Colonic mucosa (tissue), 4 donors: ENCODE data around the gene BYSL. TPM values are rescaled to one million over a fixed set of nuclear protein-coding genes. Genes with fewer than 3 reads are reported as not detected.

Source experiments
- DNase-seq: peaks from one replicate; pipeline ENCODE4 v3.0.0-alpha.2; 2020
- H3K27ac ChIP-seq: fragments of 200-600 bp; one replicate; pipeline ENCODE4 v1.8.0; 2021
- H3K27me3 ChIP-seq: fragments of 200-600 bp; one replicate; pipeline ENCODE4 v1.8.0; 2021
- H3K36me3 ChIP-seq: fragments of 200-600 bp; one replicate; pipeline ENCODE4 v1.8.0; 2021
- H3K4me1 ChIP-seq: fragments of 200-600 bp; one replicate; pipeline ENCODE4 v1.8.0; 2021; ENCODE audit warnings: mild to moderate bottlenecking
- H3K4me3 ChIP-seq: fragments of 200-600 bp; one replicate; pipeline ENCODE4 v1.8.0; 2021
- H3K9ac ChIP-seq, 2 donors: one replicate each; pipeline ENCODE4 v1.7.0; 2013; ENCODE audit warnings: control low read depth in 2 of 2, low read depth in 2 of 2, low read length in 2 of 2
- H3K9me3 ChIP-seq: fragments of 200-600 bp; one replicate; pipeline ENCODE4 v1.8.0; 2021
- CTCF ChIP-seq: fragments of 200-600 bp; IDR thresholded peaks from one replicate; pipeline ENCODE4 v1.8.0; 2022; ENCODE audit warnings: antibody characterized with exemption, mild to moderate bottlenecking
- intact Hi-C: fragments of 100-400 bp; cut with DNase I; formaldehyde crosslinking; loops from one replicate; pipeline ENCODE4 v1.14.1; 2022
- total RNA-seq, 2 donors: library from RNA; stranded (reverse); fragmentation: NEBNext Ultra II Directional in 1 of 2; extraction: Animal tissue kit (Norgen Biotek cat#: 25700) in 1 of 2; gene quantifications; one replicate each; pipeline ENCODE4 v1.2.1, GENCODE V29; 2021
- donor health status: healthy.
- donor health status: DM: no; HTN: no; CAD: no.
- donor health status: DM: no; HTN: no; CAD: no.

The BYSL gene
- total RNA-seq, 2 donors from 2014 or later, result 10.4 to 16.4 TPM

GRCh38 chr6:41878246-41878645 is 43.1 kb upstream of the BYSL start:
- Histone ChIP-seq H3K27ac (no peak overlapping the region), H3K36me3 (no peaks in the 10 kb centered on the region), H3K4me1 (no peaks in the 10 kb centered on the region), H3K9me3 (no peaks in the 10 kb centered on the region), H3K4me3 (no peak overlapping the region), H3K9ac (no peak overlapping the region), H3K27me3 (no peaks in the 10 kb centered on the region)
- no peak for DNase-seq
- intact Hi-C loops, result no loop called here
- no peak for TF ChIP-seq CTCF

GRCh38 chr6:41878961-41879405 is 42.3 kb upstream of the BYSL start:
- intact Hi-C loops, result no loop called here
- no peaks in the 10 kb centered on the region for H3K36me3 ChIP-seq
- no peak overlapping the region for H3K27ac ChIP-seq
- no peak for DNase-seq
- H3K9ac ChIP-seq, result no peak overlapping the region
- TF ChIP-seq CTCF, result no peak
- no peaks in the 10 kb centered on the region for H3K9me3 ChIP-seq
- no peaks in the 10 kb centered on the region for H3K27me3 ChIP-seq
- H3K4me3 ChIP-seq, result no peak overlapping the region
- no peaks in the 10 kb centered on the region for H3K4me1 ChIP-seq

- no peaks in the 10 kb centered on the region for H3K36me3 ChIP-seq
- TF ChIP-seq CTCF, result no peak
- intact Hi-C loops, result no loop called here
- H3K4me1 ChIP-seq, result no peaks in the 10 kb centered on the region
- no peaks in the 10 kb centered on the region for H3K9me3 ChIP-seq
- H3K9ac ChIP-seq, result no peak overlapping the region
- no peaks in the 10 kb centered on the region for H3K27me3 ChIP-seq
- no peak for DNase-seq
- H3K4me3 ChIP-seq, result no peak overlapping the region
- H3K27ac ChIP-seq, result no peak overlapping the region
Measured at GRCh38 chr6:41881506-41881905, 39.8 kb upstream of the BYSL start.

GRCh38 chr6:41884957-41885356 is 36.3 kb upstream of the BYSL start:
- no peak overlapping the region for H3K4me3 ChIP-seq
- no peaks in the 10 kb centered on the region for H3K27me3 ChIP-seq
- H3K9ac ChIP-seq, result peak overlapping the region in 1 of 2 donors; percentile 39
- no peak for TF ChIP-seq CTCF
- H3K4me1 ChIP-seq, result no peaks in the 10 kb centered on the region
- no peaks in the 10 kb centered on the region for H3K36me3 ChIP-seq
- intact Hi-C loops, result no loop called here
- no peak for DNase-seq
- H3K27ac ChIP-seq, result no peak overlapping the region
- no peaks in the 10 kb centered on the region for H3K9me3 ChIP-seq

- no peak overlapping the region for H3K9ac ChIP-seq
- H3K27me3 ChIP-seq, result no peaks in the 10 kb centered on the region
- no peak for TF ChIP-seq CTCF
- H3K4me3 ChIP-seq, result no peak overlapping the region
- no peaks in the 10 kb centered on the region for H3K36me3 ChIP-seq
- no peaks in the 10 kb centered on the region for H3K9me3 ChIP-seq
- H3K4me1 ChIP-seq, result no peaks in the 10 kb centered on the region
- DNase-seq, result no peak
- intact Hi-C loops, result no loop called here
- H3K27ac ChIP-seq, result no peak overlapping the region
Measured at GRCh38 chr6:41885930-41886329, 35.4 kb upstream of the BYSL start.

GRCh38 chr6:41887331-41887751 is 34.0 kb upstream of the BYSL start:
- Histone ChIP-seq H3K9me3 (no peaks in the 10 kb centered on the region), H3K27me3 (no peaks in the 10 kb centered on the region), H3K27ac (no peak overlapping the region), H3K36me3 (no peaks in the 10 kb centered on the region), H3K4me1 (no peaks in the 10 kb centered on the region), H3K4me3 (no peak overlapping the region), H3K9ac (no peak overlapping the region)
- no peak for TF ChIP-seq CTCF
- intact Hi-C loops, result no loop called here
- DNase-seq, result no peak
